Measurements from ENCODE around the gene SHTN1. TPM values are rescaled to one million over a fixed set of nuclear protein-coding genes. Genes with fewer than 3 reads are reported as not detected.

The SHTN1 gene
- total RNA-seq, 4 donors from 2014 or later = 16.8 to 45.8 (median 20.4) TPM

- Histone ChIP-seq H3K9me3 (no peaks in the 10 kb centered on the region), H3K4me1 (no peaks in the 10 kb centered on the region), H3K36me3 (no peaks in the 10 kb centered on the region), H3K27me3 (no peaks in the 10 kb centered on the region), H3K27ac (no peak overlapping the region), H3K4me3 (no peak overlapping the region)
- intact Hi-C loops (cut with DNase I; ENCODE audit: low total_unique reads) (no loop called here), in situ Hi-C loops (cut with MboI; ENCODE audit: low pct_ligation_motif_present in 1 of 4, low pct_unique_long_range_greater_than_20kb in 1 of 4, low sequenced_read_pairs in 3 of 4) (no loop called here)
- TF ChIP-seq CTCF (IDR thresholded peaks at IDR 0.05) (no peak), EP300 (IDR thresholded peaks at IDR 0.05; ENCODE audit: low read depth) (no peak), POLR2A (IDR thresholded peaks at IDR 0.05) (no peak), POLR2AphosphoS5 (IDR thresholded peaks at IDR 0.05) (no peak)
- 67 to 74% methylated on average over 1 of the region's 1 CpG for WGBS, 2 donors (ENCODE audit: low coverage in 1 of 2)
- DNase-seq = no peak
These were observed 91.3 kb downstream of the SHTN1 start for GRCh38 chr10:116913695-116914094.

GRCh38 chr10:116912162-116912561, 92.8 kb downstream of the SHTN1 start:
- Histone ChIP-seq H3K4me3 (no peak overlapping the region), H3K27me3 (no peaks in the 10 kb centered on the region), H3K27ac (no peak overlapping the region), H3K36me3 (no peaks in the 10 kb centered on the region), H3K4me1 (no peaks in the 10 kb centered on the region), H3K9me3 (no peaks in the 10 kb centered on the region)
- 71% methylated on average over 1 of the region's 1 CpG; no CpG with 5 or more reads in 1 of the 2 donors for WGBS, 2 donors (ENCODE audit: low coverage in 1 of 2)
- in situ Hi-C loops (cut with MboI; ENCODE audit: low pct_ligation_motif_present in 1 of 4, low pct_unique_long_range_greater_than_20kb in 1 of 4, low sequenced_read_pairs in 3 of 4) = no loop called here
- DNase-seq = no peak
- TF ChIP-seq POLR2A (IDR thresholded peaks at IDR 0.05) (no peak), POLR2AphosphoS5 (IDR thresholded peaks at IDR 0.05) (no peak), CTCF (IDR thresholded peaks at IDR 0.05) (no peak), EP300 (IDR thresholded peaks at IDR 0.05; ENCODE audit: low read depth) (no peak)
- intact Hi-C loops (cut with DNase I; ENCODE audit: low total_unique reads) = no loop called here

GRCh38 chr10:116910910-116911309, 94.1 kb downstream of the SHTN1 start:
- Histone ChIP-seq H3K27ac (no peak overlapping the region), H3K4me1 (no peaks in the 10 kb centered on the region), H3K27me3 (no peaks in the 10 kb centered on the region), H3K4me3 (no peak overlapping the region), H3K9me3 (no peaks in the 10 kb centered on the region), H3K36me3 (no peaks in the 10 kb centered on the region)
- TF ChIP-seq CTCF (IDR thresholded peaks at IDR 0.05) (no peak), POLR2A (IDR thresholded peaks at IDR 0.05) (no peak), POLR2AphosphoS5 (IDR thresholded peaks at IDR 0.05) (no peak), EP300 (IDR thresholded peaks at IDR 0.05; ENCODE audit: low read depth) (no peak)
- DNase-seq = no peak
- intact Hi-C loops (cut with DNase I; ENCODE audit: low total_unique reads) (no loop called here), in situ Hi-C loops (cut with MboI; ENCODE audit: low pct_ligation_motif_present in 1 of 4, low pct_unique_long_range_greater_than_20kb in 1 of 4, low sequenced_read_pairs in 3 of 4) (no loop called here)
- WGBS, 2 donors (ENCODE audit: low coverage in 1 of 2) = 83 to 89% methylated on average over 3 of the region's 3 CpGs

- Histone ChIP-seq H3K27me3 (no peaks in the 10 kb centered on the region), H3K27ac (no peak overlapping the region), H3K4me3 (no peak overlapping the region), H3K36me3 (no peaks in the 10 kb centered on the region), H3K9me3 (no peaks in the 10 kb centered on the region), H3K4me1 (no peaks in the 10 kb centered on the region)
- intact Hi-C loops (cut with DNase I; ENCODE audit: low total_unique reads) (no loop called here), in situ Hi-C loops (cut with MboI; ENCODE audit: low pct_ligation_motif_present in 1 of 4, low pct_unique_long_range_greater_than_20kb in 1 of 4, low sequenced_read_pairs in 3 of 4) (no loop called here)
- no peak for DNase-seq
- TF ChIP-seq POLR2AphosphoS5 (IDR thresholded peaks at IDR 0.05) = no peak
- 78 to 90% methylated on average over 1 of the region's 1 CpG for WGBS, 2 donors (ENCODE audit: low coverage in 1 of 2)
These were observed 95.7 kb downstream of the SHTN1 start for GRCh38 chr10:116909307-116909706.

- DNase-seq = no peak
- Histone ChIP-seq H3K36me3 (no peaks in the 10 kb centered on the region), H3K9me3 (no peaks in the 10 kb centered on the region), H3K4me1 (no peaks in the 10 kb centered on the region), H3K4me3 (no peak overlapping the region), H3K27me3 (no peaks in the 10 kb centered on the region), H3K27ac (no peak overlapping the region)
- intact Hi-C loops (cut with DNase I; ENCODE audit: low total_unique reads) = no loop called here
- TF ChIP-seq CTCF (IDR thresholded peaks at IDR 0.05) (no peak), EP300 (IDR thresholded peaks at IDR 0.05; ENCODE audit: low read depth) (no peak), POLR2A (IDR thresholded peaks at IDR 0.05) (no peak), POLR2AphosphoS5 (IDR thresholded peaks at IDR 0.05) (no peak)
- in situ Hi-C loops (cut with MboI; ENCODE audit: low pct_ligation_motif_present in 1 of 4, low pct_unique_long_range_greater_than_20kb in 1 of 4, low sequenced_read_pairs in 3 of 4) = no loop called here
- WGBS, 2 donors (ENCODE audit: low coverage in 1 of 2) = 68 to 82% methylated on average over 4 to 6 of the region's 6 CpGs
These were observed 97.6 kb downstream of the SHTN1 start for GRCh38 chr10:116907245-116907987.
